SK-N-SH treated with all-trans-retinoic acid at 6 μM for 48 hours (cell line): ENCODE measurements around the gene NLGN2.

Experiments
- ARNTL ChIP-seq: fragments of 450-650 bp; formaldehyde crosslinking; IDR thresholded peaks from 2 replicates; pipeline ENCODE4 v1.5.0; 2020; ENCODE audit warnings: low read depth, mild to moderate bottlenecking, moderate library complexity, borderline replicate concordance
- CSDC2 ChIP-seq: fragments of 250-450 bp; sonication (Bioruptor Pico); IDR thresholded peaks from 2 replicates; pipeline ENCODE4 v1.5.0; 2020; ENCODE audit warnings: mild to moderate bottlenecking, moderate library complexity
- GLIS3 ChIP-seq: fragments of 250-450 bp; sonication (Bioruptor Pico); IDR thresholded peaks from 2 replicates; pipeline ENCODE4 v1.5.0; 2020; ENCODE audit warnings: mild to moderate bottlenecking, moderate library complexity
- RARB ChIP-seq: fragments of 250-450 bp; sonication (Bioruptor Pico); IDR thresholded peaks from 2 replicates; pipeline ENCODE4 v1.8.0; 2021; ENCODE audit warnings: mild to moderate bottlenecking, moderate library complexity
- TCF4 ChIP-seq: fragments of 250-450 bp; sonication (Bioruptor Pico); IDR thresholded peaks from 2 replicates; pipeline ENCODE4 v1.8.0; 2021; ENCODE audit warnings: mild to moderate bottlenecking, moderate library complexity, borderline replicate concordance
- TF ChIP-seq, protein P1 (sequence below): fragments of 250-450 bp; sonication (Bioruptor Pico); IDR thresholded peaks from 2 replicates; pipeline ENCODE4 v1.5.1; 2020; ENCODE audit warnings: low read depth, mild to moderate bottlenecking, moderate library complexity
- TF ChIP-seq, protein P2 (sequence below): fragments of 250-450 bp; sonication (Bioruptor Pico); IDR thresholded peaks from 2 replicates; pipeline ENCODE4 v1.8.0; 2020; ENCODE audit warnings: mild to moderate bottlenecking, moderate library complexity, borderline replicate concordance

DNA sequence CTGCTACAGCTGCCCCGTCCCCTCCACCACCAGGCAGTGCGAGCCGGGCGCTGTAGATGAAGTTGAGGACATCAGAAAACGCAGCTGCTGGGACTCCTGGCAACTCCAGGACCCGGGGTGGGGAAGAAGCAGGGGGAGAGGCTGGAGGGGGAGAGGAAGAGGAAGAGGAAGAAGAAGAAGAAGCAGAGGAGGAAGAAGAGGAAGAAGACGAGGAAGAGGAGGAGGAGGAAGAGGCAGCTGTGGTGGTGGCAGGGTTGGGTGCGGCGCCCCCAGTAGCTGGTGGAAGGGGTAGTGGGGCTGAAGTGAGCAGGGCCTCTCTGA, 58.6 kb downstream of the NLGN2 start:
- TF ChIP-seq, protein P1, sequence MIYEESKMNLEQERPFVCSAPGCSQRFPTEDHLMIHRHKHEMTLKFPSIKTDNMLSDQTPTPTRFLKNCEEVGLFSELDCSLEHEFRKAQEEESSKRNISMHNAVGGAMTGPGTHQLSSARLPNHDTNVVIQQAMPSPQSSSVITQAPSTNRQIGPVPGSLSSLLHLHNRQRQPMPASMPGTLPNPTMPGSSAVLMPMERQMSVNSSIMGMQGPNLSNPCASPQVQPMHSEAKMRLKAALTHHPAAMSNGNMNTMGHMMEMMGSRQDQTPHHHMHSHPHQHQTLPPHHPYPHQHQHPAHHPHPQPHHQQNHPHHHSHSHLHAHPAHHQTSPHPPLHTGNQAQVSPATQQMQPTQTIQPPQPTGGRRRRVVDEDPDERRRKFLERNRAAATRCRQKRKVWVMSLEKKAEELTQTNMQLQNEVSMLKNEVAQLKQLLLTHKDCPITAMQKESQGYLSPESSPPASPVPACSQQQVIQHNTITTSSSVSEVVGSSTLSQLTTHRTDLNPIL (CRISPR knock-in tag): no peak
- TF ChIP-seq TCF4 (CRISPR knock-in tag): no peak
- TF ChIP-seq, protein P2, sequence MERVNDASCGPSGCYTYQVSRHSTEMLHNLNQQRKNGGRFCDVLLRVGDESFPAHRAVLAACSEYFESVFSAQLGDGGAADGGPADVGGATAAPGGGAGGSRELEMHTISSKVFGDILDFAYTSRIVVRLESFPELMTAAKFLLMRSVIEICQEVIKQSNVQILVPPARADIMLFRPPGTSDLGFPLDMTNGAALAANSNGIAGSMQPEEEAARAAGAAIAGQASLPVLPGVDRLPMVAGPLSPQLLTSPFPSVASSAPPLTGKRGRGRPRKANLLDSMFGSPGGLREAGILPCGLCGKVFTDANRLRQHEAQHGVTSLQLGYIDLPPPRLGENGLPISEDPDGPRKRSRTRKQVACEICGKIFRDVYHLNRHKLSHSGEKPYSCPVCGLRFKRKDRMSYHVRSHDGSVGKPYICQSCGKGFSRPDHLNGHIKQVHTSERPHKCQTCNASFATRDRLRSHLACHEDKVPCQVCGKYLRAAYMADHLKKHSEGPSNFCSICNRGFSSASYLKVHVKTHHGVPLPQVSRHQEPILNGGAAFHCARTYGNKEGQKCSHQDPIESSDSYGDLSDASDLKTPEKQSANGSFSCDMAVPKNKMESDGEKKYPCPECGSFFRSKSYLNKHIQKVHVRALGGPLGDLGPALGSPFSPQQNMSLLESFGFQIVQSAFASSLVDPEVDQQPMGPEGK: no peak
- TF ChIP-seq RARB (CRISPR knock-in tag): no peak
- TF ChIP-seq CSDC2 (CRISPR knock-in tag): no peak
- TF ChIP-seq ARNTL (CRISPR knock-in tag): no peak
- TF ChIP-seq GLIS3 (CRISPR knock-in tag): no peak
